Activated naive CD8-positive, alpha-beta T cell treated with anti-CD3 and anti-CD28 coated beads, Interleukin-2, amount 50 U/mL, for 24 hours (primary cell): ENCODE data around the gene CST5.
"Not testable (repeated sequence)": the region's sequence is repeated elsewhere in the genome, so short reads cannot be mapped to it uniquely, and the experiment has no call there.

ENCODE experiments used
- ATAC-seq: fragments of 150-1000 bp; cut with Tn5 transposase; one replicate; pipeline ENCODE4 v1.10.0; 2021
- DNase-seq: peaks from one replicate; pipeline ENCODE4 v3.0.0; 2021
- H3K27ac Mint-ChIP-seq: one replicate; pipeline ENCODE4 v1.8.0; 2021; ENCODE audit warnings: mild to moderate bottlenecking, mixed read lengths
- H3K27me3 Mint-ChIP-seq: one replicate; pipeline ENCODE4 v1.8.0; 2021; ENCODE audit warnings: mixed read lengths
- H3K36me3 Mint-ChIP-seq: one replicate; pipeline ENCODE4 v1.8.0; 2021; ENCODE audit warnings: low read depth, mixed read lengths
- H3K4me1 Mint-ChIP-seq: one replicate; pipeline ENCODE4 v1.8.0; 2021; ENCODE audit warnings: mixed read lengths
- H3K4me3 Mint-ChIP-seq: one replicate; pipeline ENCODE4 v1.8.0; 2021; ENCODE audit warnings: mild to moderate bottlenecking, moderate library complexity, mixed read lengths
- H3K9me3 Mint-ChIP-seq: one replicate; pipeline ENCODE4 v1.8.0; 2021; ENCODE audit warnings: mixed read lengths

The CST5 gene

DNA sequence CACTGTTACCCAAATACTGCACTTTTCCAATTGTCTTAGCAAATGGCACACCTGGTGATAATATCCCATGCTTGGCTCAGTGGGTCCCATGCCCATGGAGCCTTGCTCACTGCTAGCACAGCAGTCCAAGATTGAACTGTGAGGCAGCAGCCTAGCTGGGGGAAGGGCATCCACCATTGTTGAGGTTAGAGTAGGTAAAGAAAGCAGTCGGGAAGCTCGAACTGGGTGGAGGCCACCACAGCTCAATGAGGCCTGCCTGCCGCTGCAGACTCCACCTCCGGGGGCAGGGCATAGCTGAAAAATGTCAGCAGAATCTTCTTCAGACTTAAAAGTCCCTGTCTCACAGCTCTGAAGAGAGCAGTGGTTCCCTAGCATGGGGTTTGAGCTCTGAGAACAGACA is 43.8 kb downstream of the CST5 start:
- DNase-seq (no peak), ATAC-seq (no peak)
- Mint-ChIP-seq H3K27ac (no peak overlapping the region), H3K9me3 (no peaks in the 10 kb centered on the region), H3K27me3 (peaks cover 2% of the 10 kb centered on the region), H3K36me3 (no peaks in the 10 kb centered on the region), H3K4me1 (no peaks in the 10 kb centered on the region), H3K4me3 (no peak overlapping the region)

DNA sequence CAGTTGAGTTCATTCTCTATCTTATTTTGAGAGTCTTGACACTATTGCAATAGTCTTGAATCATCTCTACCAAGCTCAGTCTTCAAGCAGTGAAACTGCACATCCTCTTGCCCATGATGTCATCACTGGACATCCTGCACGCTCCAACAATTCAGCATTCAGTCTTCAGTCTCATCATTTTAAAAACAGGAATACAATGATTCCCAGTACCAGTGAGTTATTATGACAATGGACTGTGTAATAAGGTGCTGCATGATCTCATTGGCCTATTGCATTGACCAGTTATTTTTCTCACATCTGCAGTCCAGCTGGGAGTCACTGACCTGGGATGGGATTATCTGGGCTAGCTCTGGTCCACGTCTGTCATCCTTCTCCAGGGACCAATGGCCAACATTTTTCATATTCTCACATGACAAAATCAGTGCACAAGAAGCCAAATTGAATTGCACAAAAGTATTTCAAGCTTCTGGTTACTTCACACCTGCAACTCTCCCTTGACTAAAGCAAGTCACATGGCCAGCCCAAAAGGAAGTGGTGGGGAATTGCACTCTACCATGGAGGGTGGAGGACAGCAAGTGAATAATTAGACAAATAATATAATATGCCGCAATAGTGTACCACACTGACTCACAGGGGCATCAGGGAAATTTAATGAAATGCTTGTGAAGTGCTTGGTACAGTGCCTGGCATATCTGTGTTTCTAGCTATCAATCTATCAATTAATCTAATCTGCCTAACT is 46.6 kb downstream of the CST5 start:
- Mint-ChIP-seq H3K36me3 (no peaks in the 10 kb centered on the region), H3K27ac (no peak overlapping the region), H3K4me1 (no peaks in the 10 kb centered on the region), H3K27me3 (no peaks in the 10 kb centered on the region), H3K9me3 (no peaks in the 10 kb centered on the region), H3K4me3 (no peak overlapping the region)
- DNase-seq (no peak), ATAC-seq (no peak)

DNA sequence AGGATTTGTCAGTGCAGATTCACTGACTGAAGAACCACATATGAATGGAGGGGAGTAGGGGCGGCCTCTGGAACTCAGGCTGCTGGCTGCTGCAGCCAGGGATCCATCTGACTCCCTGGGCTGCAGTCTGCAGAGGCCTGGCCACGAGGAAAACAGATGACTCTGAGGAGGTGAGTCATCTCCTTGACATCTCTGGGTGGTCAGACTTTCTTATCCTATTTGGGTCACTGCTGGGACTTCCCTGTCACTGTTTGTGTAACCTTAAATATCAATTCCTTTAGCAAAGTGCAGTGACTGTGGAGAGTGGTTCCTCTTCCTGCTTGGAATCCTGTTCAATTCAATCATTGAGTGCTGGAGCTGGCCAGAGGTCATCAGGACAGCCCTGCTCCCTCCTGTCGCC is 47.6 kb downstream of the CST5 start:
- peak; percentile 24 for ATAC-seq
- H3K36me3 Mint-ChIP-seq, H3K4me1 Mint-ChIP-seq, H3K4me3 Mint-ChIP-seq, H3K27me3 Mint-ChIP-seq, H3K27ac Mint-ChIP-seq, DNase-seq, H3K9me3 Mint-ChIP-seq: not testable (repeated sequence)

DNA sequence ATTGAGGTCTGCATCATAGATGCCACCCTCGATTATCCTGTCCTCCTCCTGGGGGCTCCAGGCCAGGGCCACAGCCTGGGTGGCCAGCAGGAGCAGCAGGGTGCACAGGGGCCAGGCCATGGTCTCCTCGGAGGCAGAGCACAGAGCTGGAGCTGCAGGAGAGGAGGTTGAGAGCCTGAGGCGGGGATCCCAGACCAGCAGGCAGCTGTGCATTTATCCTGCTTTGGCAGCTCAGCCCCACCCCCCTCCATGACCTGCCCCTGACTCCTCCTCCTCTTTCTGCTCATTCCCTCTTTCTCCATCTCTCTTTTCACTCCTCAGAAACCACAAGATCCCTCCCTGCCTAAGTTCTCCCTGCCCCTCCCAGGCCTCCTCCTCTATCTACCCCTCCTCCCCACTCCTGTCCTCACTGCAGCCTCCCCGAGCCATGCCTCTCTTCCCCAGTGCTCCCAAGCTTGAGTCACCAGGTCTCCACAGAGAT is 53.0 kb downstream of the CST5 start, which contains the start of gene CST2:
Gene CST2, minus strand, starts transcription at position 189 of the 481 bp plus-strand sequence. Its CDS starts 69 bp downstream, at position 120.
- H3K27me3 Mint-ChIP-seq, result peaks cover 1% of the 10 kb centered on the region
- ATAC-seq (no peak), DNase-seq (no peak)
- no peak within 1 kb of the TSS for H3K4me3 Mint-ChIP-seq
- no peaks in the 10 kb centered on the region for H3K9me3 Mint-ChIP-seq
- no peak within 1 kb of the TSS for H3K27ac Mint-ChIP-seq
- no peaks in the 10 kb centered on the region for H3K4me1 Mint-ChIP-seq
- no peaks in the 10 kb centered on the region for H3K36me3 Mint-ChIP-seq
